ENCODE measurements around the gene UGT1A10. TPM values are rescaled to one million over a fixed set of nuclear protein-coding genes. Genes with fewer than 3 reads are reported as not detected.

Gene UGT1A10
- total RNA-seq, 1 experiment from 2014 or later: not detected

GRCh38 chr2:233693963-233694362, 57.7 kb downstream of the UGT1A10 start:
- H3K9me2 ChIP-seq (ENCODE audit: insufficient read depth): no peaks in the 10 kb centered on the region
- no peak overlapping the region for H3K9ac ChIP-seq (ENCODE audit: low read length)
- CTCF ChIA-PET: no interaction called here
- H3K4me2 ChIP-seq (ENCODE audit: low read length): no peak overlapping the region
- no peaks in the 10 kb centered on the region for H3K36me3 ChIP-seq (ENCODE audit: control insufficient read depth in 1 of 2, insufficient read depth in 2 of 2, low read length in 2 of 2)
- ATAC-seq (no peak), DNase-seq (ENCODE audit: low read depth, low spot score) (no peak)
- intact Hi-C loops (cut with micrococcal nuclease): no loop called here
- H3K27ac ChIP-seq (ENCODE audit: low read depth, low read length): no peak overlapping the region
- BruUV-seq (replicated peaks): no TSS peak
- no peaks in the 10 kb centered on the region for H3K79me2 ChIP-seq (ENCODE audit: insufficient read depth, low read length)
- H2AFZ ChIP-seq (ENCODE audit: low read depth, low read length, poor library complexity, severe bottlenecking): no peak overlapping the region
- H4K20me1 ChIP-seq (ENCODE audit: insufficient read depth): no peaks in the 10 kb centered on the region
- H3K27me3 ChIP-seq (ENCODE audit: insufficient read depth, low read length): no peaks in the 10 kb centered on the region
- RAD21 ChIA-PET (ENCODE audit: low non-redundant PET in 1 of 2, low total read pairs in 2 of 2, uncharacterized antibody in 2 of 2, unreplicated experiment in 2 of 2): no interaction called here
- H3K4me1 ChIP-seq (ENCODE audit: control insufficient read depth in 1 of 2, insufficient read depth in 2 of 2, low read length in 2 of 2): no peaks in the 10 kb centered on the region
- H3K9me3 ChIP-seq (ENCODE audit: control insufficient read depth in 1 of 2, insufficient read depth in 1 of 2, low read depth in 1 of 2, low read length in 2 of 2): no peaks in the 10 kb centered on the region
- TF ChIP-seq SP1 (IDR thresholded peaks at IDR 0.05; ENCODE audit: low read depth) (no peak), ZFX (IDR thresholded peaks at IDR 0.05) (no peak), TCF7L2 (IDR thresholded peaks at IDR 0.05; ENCODE audit: borderline replicate concordance, extremely low read depth, insufficient read depth, insufficient read length) (no peak), SRF (IDR thresholded peaks at IDR 0.05; ENCODE audit: low read depth) (no peak), YY1 (IDR thresholded peaks at IDR 0.05; ENCODE audit: extremely low read depth, insufficient replicate concordance, low read depth, low read length) (no peak), JUND (IDR thresholded peaks at IDR 0.05) (no peak), FOSL1 (IDR thresholded peaks at IDR 0.05; ENCODE audit: low read depth) (no peak)
- TF ChIP-seq, protein P1, sequence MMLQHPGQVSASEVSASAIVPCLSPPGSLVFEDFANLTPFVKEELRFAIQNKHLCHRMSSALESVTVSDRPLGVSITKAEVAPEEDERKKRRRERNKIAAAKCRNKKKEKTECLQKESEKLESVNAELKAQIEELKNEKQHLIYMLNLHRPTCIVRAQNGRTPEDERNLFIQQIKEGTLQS (IDR thresholded peaks at IDR 0.05): no peak
- TF ChIP-seq, protein P2, sequence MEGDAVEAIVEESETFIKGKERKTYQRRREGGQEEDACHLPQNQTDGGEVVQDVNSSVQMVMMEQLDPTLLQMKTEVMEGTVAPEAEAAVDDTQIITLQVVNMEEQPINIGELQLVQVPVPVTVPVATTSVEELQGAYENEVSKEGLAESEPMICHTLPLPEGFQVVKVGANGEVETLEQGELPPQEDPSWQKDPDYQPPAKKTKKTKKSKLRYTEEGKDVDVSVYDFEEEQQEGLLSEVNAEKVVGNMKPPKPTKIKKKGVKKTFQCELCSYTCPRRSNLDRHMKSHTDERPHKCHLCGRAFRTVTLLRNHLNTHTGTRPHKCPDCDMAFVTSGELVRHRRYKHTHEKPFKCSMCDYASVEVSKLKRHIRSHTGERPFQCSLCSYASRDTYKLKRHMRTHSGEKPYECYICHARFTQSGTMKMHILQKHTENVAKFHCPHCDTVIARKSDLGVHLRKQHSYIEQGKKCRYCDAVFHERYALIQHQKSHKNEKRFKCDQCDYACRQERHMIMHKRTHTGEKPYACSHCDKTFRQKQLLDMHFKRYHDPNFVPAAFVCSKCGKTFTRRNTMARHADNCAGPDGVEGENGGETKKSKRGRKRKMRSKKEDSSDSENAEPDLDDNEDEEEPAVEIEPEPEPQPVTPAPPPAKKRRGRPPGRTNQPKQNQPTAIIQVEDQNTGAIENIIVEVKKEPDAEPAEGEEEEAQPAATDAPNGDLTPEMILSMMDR (IDR thresholded peaks at IDR 0.05 in 2 of 3, conservative IDR thresholded peaks at IDR 0.05 in 1 of 3; ENCODE audit: borderline replicate concordance in 1 of 3, insufficient read depth in 1 of 3, low read depth in 2 of 3, low read length in 2 of 3): no peak
- POLR2A ChIA-PET: no interaction called here
- no peak overlapping the region for H3K4me3 ChIP-seq (replicated peaks in 1 of 2; ENCODE audit: low read depth in 1 of 2, low read length in 2 of 2)

DNA sequence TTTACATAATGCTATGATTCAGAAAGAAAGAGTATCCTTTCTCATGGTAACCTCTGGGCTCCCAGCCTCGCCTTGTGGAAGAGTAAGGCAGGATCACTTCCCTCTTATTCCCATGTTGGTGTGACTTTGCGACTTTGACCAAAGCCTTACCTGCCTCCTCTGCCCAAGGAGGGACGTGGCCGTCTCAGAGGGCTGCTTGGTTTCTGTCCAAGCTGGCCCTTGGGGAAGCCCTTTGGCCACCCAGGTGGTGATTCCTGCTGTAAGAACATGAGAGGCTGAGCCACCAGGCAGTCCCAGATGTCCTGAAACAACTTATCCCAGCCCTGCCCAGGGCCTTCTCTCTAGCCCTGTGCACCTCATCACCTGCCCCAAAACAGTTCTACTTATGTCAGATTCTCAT, 62.5 kb downstream of the UGT1A10 start:
- ChIA-PET RAD21 (ENCODE audit: low non-redundant PET in 1 of 2, low total read pairs in 2 of 2, uncharacterized antibody in 2 of 2, unreplicated experiment in 2 of 2) (no interaction called here), POLR2A (no interaction called here), CTCF (no interaction called here)
- Histone ChIP-seq H4K20me1 (ENCODE audit: insufficient read depth) (no peaks in the 10 kb centered on the region), H3K4me1 (ENCODE audit: control insufficient read depth in 1 of 2, insufficient read depth in 2 of 2, low read length in 2 of 2) (no peaks in the 10 kb centered on the region), H3K9me3 (ENCODE audit: control insufficient read depth in 1 of 2, insufficient read depth in 1 of 2, low read depth in 1 of 2, low read length in 2 of 2) (no peaks in the 10 kb centered on the region), H3K4me2 (ENCODE audit: low read length) (no peak overlapping the region), H3K9me2 (ENCODE audit: insufficient read depth) (no peaks in the 10 kb centered on the region), H3K27me3 (ENCODE audit: insufficient read depth, low read length) (no peaks in the 10 kb centered on the region), H2AFZ (ENCODE audit: low read depth, low read length, poor library complexity, severe bottlenecking) (no peak overlapping the region), H3K4me3 (replicated peaks in 1 of 2; ENCODE audit: low read depth in 1 of 2, low read length in 2 of 2) (no peak overlapping the region), H3K79me2 (ENCODE audit: insufficient read depth, low read length) (no peaks in the 10 kb centered on the region), H3K9ac (ENCODE audit: low read length) (no peak overlapping the region), H3K36me3 (ENCODE audit: control insufficient read depth in 1 of 2, insufficient read depth in 2 of 2, low read length in 2 of 2) (no peaks in the 10 kb centered on the region), H3K27ac (ENCODE audit: low read depth, low read length) (no peak overlapping the region)
- ATAC-seq: no peak
- no peak for TF ChIP-seq EZH2 (IDR thresholded peaks at IDR 0.05)
- TF ChIP-seq, protein P1 (IDR thresholded peaks at IDR 0.05): no peak
- TF ChIP-seq ZNF274 (IDR thresholded peaks at IDR 0.05; ENCODE audit: low read depth, low read length): no peak
- intact Hi-C loops (cut with micrococcal nuclease): no loop called here
- no TSS peak for BruUV-seq (replicated peaks)
- DNase-seq (ENCODE audit: low read depth, low spot score): no peak

All from HCT116 (cell line).